Stomach (tissue), 9 donors: ENCODE data around the gene LNX2. TPM values are rescaled to one million over a fixed set of nuclear protein-coding genes. Genes with fewer than 3 reads are reported as not detected.
"Not testable (repeated sequence)": the region's sequence is repeated elsewhere in the genome, so short reads cannot be mapped to it uniquely, and the experiment has no call there.

ENCODE experiments used
- DNase-seq, 2 donors: peaks; one replicate each; pipeline versions ENCODE4 v3.0.0 to v3.0.0-alpha.2; 2013 to 2019
- H3K27ac ChIP-seq, 5 donors: fragments of 200-600 bp in 4 of 5; sonication (generic) in 4 of 5; one replicate each; pipeline ENCODE4 v1.5.1; 2013 to 2019; ENCODE audit warnings: mild to moderate bottlenecking in 1 of 5, moderate library complexity in 1 of 5
- H3K27me3 ChIP-seq, 3 donors: fragments of 200-600 bp; sonication (generic); one replicate each; pipeline ENCODE4 v1.5.1; 2017 to 2019; ENCODE audit warnings: mixed run types in 1 of 3
- H3K36me3 ChIP-seq, 4 donors: fragments of 200-600 bp; sonication (generic); 1 replicate in 3 of 4; 2 replicates in 1 of 4; pipeline ENCODE4 v1.5.1; 2016 to 2019
- H3K4me1 ChIP-seq, 4 donors: fragments of 200-600 bp; sonication (generic); one replicate each; pipeline ENCODE4 v1.5.1; 2016 to 2019
- H3K4me3 ChIP-seq, 4 donors: fragments of 200-600 bp; sonication (generic) in 3 of 4; one replicate each; pipeline ENCODE4 v1.5.1; 2016 to 2019; ENCODE audit warnings: mild to moderate bottlenecking in 1 of 4
- H3K9me3 ChIP-seq, 4 donors: fragments of 200-600 bp; sonication (generic); one replicate each; pipeline ENCODE4 v1.5.1; 2016 to 2019
- EP300 ChIP-seq: sonication (generic); formaldehyde crosslinking; IDR thresholded peaks from one replicate; pipeline ENCODE4 v1.6.1; 2017; ENCODE audit warnings: antibody characterized with exemption
- POLR2A ChIP-seq, 4 donors: fragments of 450-650 bp; IDR thresholded peaks; one replicate each; pipeline ENCODE4 v1.6.1; 2016; ENCODE audit warnings: antibody characterized with exemption in 4 of 4, control low read depth in 2 of 4, mild to moderate bottlenecking in 1 of 4, moderate library complexity in 1 of 4
- POLR2AphosphoS5 ChIP-seq, 3 donors: sonication (generic); formaldehyde crosslinking; IDR thresholded peaks; one replicate each; pipeline ENCODE4 v1.6.1; 2016; ENCODE audit warnings: antibody characterized with exemption in 3 of 3
- WGBS, 5 donors: extraction: QIAGEN DNeasy Blood & Tissue Kit in 3 of 5; methylation state at CpG; one replicate each; pipeline versions ENCODE4 v1.1.5 to v1.1.7; 2013 to 2018; 5-methylcytosine and 5-hydroxymethylcytosine counted together
- intact Hi-C: fragments of 100-400 bp; cut with DNase I; formaldehyde crosslinking; loops from one replicate; pipeline ENCODE4 v1.15.1; 2023; ENCODE audit warnings: low total_unique reads
- polyA plus RNA-seq, 3 donors: library from polyadenylated mRNA; stranded (reverse); fragments of 200-250 nt; gene quantifications; one replicate each; pipeline ENCODE4 v1.2.3, GENCODE V29; 2013
- total RNA-seq, 5 donors: library from RNA; depleted of rRNA; stranded (reverse); fragments of >200 nt; gene quantifications; one replicate each; pipeline versions ENCODE4 v1.1.0 to v1.2.3, GENCODE V29; 2014 to 2016
- TF ChIP-seq, protein P1 (sequence below), 7 experiments: fragments of 450-650 bp in 4 of 7; fragments of 200-600 bp in 3 of 7; sonication (generic) in 3 of 7; IDR thresholded peaks; one replicate each; pipeline ENCODE4 v1.5.1; 2016 to 2019; ENCODE audit warnings: antibody characterized with exemption in 7 of 7, control low read depth in 2 of 7, mild to moderate bottlenecking in 1 of 7
- donor health status: healthy with polysubstance abuse.
- donor health status: Bipolar disorder and iron deficiency.
- donor health status: healthy.

The LNX2 gene
- total and polyA plus RNA-seq, 8 donors, result 3.5 to 35.7 (median 9.3) TPM

DNA sequence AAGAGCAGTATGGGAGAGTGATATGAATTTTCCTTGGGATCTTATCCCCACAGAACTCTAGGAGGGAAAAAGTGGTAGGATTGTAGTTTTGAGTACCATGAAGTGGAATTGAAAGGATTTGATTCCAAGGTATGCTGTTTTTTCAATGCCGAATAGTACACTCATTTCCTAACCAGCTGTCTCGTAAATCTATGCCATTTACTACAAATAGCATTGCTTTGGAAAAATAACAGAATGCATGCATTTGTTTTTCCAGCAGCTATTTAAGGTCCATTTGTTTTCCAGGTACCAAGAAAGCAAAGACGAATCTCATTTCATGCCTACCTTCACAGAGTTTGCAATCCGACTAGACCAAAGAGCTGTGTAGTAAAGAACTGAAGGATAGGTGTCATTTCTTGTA, 11.9 kb upstream of the LNX2 start:
- H3K4me3 ChIP-seq, result no peak overlapping the region
- no peaks in the 10 kb centered on the region for H3K9me3 ChIP-seq
- H3K36me3 ChIP-seq, result peaks cover 0 to 11% (median 4%) of the 10 kb centered on the region in 4 donors
- 90 to 95% (median 93%) methylated on average over 4 of the region's 4 CpGs for WGBS, 5 donors
- H3K27ac ChIP-seq, result no peak overlapping the region
- H3K4me1 ChIP-seq, result peaks cover 0 to 36% (median 21%) of the 10 kb centered on the region in 4 donors
- no peak for TF ChIP-seq POLR2A (IDR thresholded peaks at IDR 0.05)
- TF ChIP-seq EP300, result no peak
- no peak for TF ChIP-seq POLR2AphosphoS5 (IDR thresholded peaks at IDR 0.05)
- TF ChIP-seq, protein P1, sequence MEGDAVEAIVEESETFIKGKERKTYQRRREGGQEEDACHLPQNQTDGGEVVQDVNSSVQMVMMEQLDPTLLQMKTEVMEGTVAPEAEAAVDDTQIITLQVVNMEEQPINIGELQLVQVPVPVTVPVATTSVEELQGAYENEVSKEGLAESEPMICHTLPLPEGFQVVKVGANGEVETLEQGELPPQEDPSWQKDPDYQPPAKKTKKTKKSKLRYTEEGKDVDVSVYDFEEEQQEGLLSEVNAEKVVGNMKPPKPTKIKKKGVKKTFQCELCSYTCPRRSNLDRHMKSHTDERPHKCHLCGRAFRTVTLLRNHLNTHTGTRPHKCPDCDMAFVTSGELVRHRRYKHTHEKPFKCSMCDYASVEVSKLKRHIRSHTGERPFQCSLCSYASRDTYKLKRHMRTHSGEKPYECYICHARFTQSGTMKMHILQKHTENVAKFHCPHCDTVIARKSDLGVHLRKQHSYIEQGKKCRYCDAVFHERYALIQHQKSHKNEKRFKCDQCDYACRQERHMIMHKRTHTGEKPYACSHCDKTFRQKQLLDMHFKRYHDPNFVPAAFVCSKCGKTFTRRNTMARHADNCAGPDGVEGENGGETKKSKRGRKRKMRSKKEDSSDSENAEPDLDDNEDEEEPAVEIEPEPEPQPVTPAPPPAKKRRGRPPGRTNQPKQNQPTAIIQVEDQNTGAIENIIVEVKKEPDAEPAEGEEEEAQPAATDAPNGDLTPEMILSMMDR (IDR thresholded peaks at IDR 0.05), result no peak
- no peak for DNase-seq
- intact Hi-C loops, result no loop called here
- H3K27me3 ChIP-seq, result no peaks in the 10 kb centered on the region

DNA sequence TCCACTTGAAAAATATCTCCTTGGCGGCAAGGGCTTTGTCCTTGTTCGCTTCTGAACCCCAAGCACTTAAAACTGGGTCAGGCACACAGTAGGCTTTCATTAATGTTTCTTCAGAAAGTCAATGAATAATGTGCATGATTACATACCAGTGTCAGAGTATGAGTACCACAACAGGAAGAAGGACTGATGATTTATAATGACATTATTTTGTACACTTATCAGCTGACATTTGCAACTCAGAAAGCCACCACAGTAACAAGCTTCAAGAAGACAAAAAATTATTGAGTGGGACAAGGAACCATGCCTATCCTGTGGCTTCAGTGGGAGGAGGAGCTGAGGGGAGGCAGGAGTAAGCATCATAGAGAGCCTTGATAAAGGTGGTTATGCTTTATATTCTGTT, 11.3 kb upstream of the LNX2 start:
- 66 to 98% (median 76%) methylated on average over 2 of the region's 2 CpGs for WGBS, 5 donors
- H3K9me3 ChIP-seq, result no peaks in the 10 kb centered on the region
- DNase-seq, result no peak
- no peaks in the 10 kb centered on the region for H3K27me3 ChIP-seq
- intact Hi-C loops, result no loop called here
- no peak overlapping the region for H3K4me3 ChIP-seq
- H3K36me3 ChIP-seq, result peaks cover 0 to 11% (median 4%) of the 10 kb centered on the region in 4 donors
- TF ChIP-seq EP300, result no peak
- TF ChIP-seq POLR2A (IDR thresholded peaks at IDR 0.05), result no peak
- TF ChIP-seq POLR2AphosphoS5 (IDR thresholded peaks at IDR 0.05), result no peak
- TF ChIP-seq, protein P1 (IDR thresholded peaks at IDR 0.05), result no peak
- no peak overlapping the region for H3K27ac ChIP-seq
- peaks cover 0 to 31% (median 16%) of the 10 kb centered on the region in 4 donors for H3K4me1 ChIP-seq

DNA sequence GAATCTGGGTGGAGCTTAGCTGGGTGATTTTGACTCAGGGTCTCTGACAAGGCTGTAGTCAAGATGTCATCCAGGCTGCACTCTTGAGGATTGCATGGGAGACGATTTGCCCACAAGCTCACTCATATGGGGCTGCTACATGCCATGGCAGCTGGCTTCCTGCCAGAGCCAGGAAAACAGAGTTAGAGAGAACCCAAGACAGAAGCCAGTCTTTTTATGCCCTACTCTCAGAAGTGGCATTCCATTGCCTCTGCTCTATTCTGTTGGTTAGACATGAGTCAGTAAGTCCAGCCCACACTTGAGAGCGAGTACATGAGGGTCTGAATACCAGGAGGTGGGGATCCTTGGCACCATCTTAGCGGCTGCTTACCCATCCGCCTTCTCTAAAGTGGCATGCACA, 10.8 kb upstream of the LNX2 start:
- Histone ChIP-seq H3K27ac (no peak overlapping the region), H3K27me3 (no peaks in the 10 kb centered on the region), H3K4me1 (peaks cover 0 to 25% (median 13%) of the 10 kb centered on the region in 4 donors), H3K4me3 (no peak overlapping the region), H3K9me3 (no peaks in the 10 kb centered on the region), H3K36me3 (peaks cover 0 to 11% (median 4%) of the 10 kb centered on the region in 4 donors)
- no peak for DNase-seq
- no peak for TF ChIP-seq EP300
- TF ChIP-seq POLR2A (IDR thresholded peaks at IDR 0.05), result no peak
- TF ChIP-seq, protein P1 (IDR thresholded peaks at IDR 0.05), result no peak
- TF ChIP-seq POLR2AphosphoS5 (IDR thresholded peaks at IDR 0.05), result no peak
- intact Hi-C loops, result no loop called here
- WGBS, 5 donors, result 83 to 95% (median 92%) methylated on average over 4 of the region's 4 CpGs

DNA sequence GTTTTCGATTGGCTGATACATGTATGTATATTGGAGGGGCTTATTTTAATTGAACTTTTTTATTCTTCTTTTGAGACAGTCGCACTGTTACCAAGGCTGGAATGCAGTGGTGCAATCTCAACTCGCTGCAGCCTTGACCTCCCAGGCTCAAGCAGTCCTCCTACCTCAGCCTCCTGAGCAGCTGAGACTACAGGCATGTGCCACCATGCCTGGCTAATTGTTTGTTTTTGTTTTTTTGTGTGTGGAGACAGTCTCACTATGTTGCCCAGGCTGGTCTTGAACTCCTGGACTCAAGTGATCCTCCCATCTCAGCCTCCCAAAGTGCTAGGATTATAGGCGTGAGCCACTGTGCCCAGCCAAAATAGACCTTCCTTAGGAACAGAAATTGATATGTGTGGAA, 8.4 kb upstream of the LNX2 start:
- H3K9me3 ChIP-seq, DNase-seq, H3K4me3 ChIP-seq, H3K27me3 ChIP-seq, H3K27ac ChIP-seq, intact Hi-C loops: not testable (repeated sequence)
- peaks cover 0 to 14% (median 4%) of the 10 kb centered on the region in 4 donors for H3K36me3 ChIP-seq
- H3K4me1 ChIP-seq, result peaks cover 7 to 36% (median 19%) of the 10 kb centered on the region in 4 donors
- WGBS, 5 donors, result 95 to 99% (median 98%) methylated on average over 4 of the region's 4 CpGs

DNA sequence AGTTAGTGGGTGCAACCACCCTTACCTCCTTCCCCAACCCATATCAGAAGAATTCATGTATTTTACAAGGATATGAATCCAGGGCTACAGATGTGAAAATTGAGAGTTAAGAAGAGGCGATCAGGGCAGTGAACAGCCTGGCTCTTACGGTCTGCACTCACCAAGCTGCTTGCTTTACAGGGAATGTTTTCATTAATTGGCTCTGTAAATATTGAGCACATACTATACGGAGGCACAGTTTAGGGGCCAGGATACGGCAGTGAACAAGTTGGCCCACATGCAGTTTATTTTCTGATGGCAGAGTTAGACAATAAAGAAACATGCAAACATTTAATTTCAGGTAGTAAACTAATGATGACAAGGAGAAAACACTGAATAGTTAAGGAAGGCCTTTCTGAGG, 7.8 kb upstream of the LNX2 start:
- Histone ChIP-seq H3K27me3 (no peaks in the 10 kb centered on the region), H3K27ac (no peak overlapping the region), H3K9me3 (no peaks in the 10 kb centered on the region), H3K4me3 (no peak overlapping the region), H3K36me3 (peaks cover 0 to 13% (median 4%) of the 10 kb centered on the region in 4 donors), H3K4me1 (peaks cover 14 to 36% (median 24%) of the 10 kb centered on the region in 4 donors)
- no peak for DNase-seq
- TF ChIP-seq POLR2AphosphoS5 (IDR thresholded peaks at IDR 0.05) (no peak), POLR2A (IDR thresholded peaks at IDR 0.05) (no peak), EP300 (no peak)
- TF ChIP-seq, protein P1 (IDR thresholded peaks at IDR 0.05), result no peak
- intact Hi-C loops, result no loop called here
- 33 to 66% (median 58%) methylated on average over 4 of the region's 4 CpGs for WGBS, 5 donors
